Motor neuron (in vitro differentiated cells): ENCODE results near the gene TSHZ1. TPM values are rescaled to one million over a fixed set of nuclear protein-coding genes. Genes with fewer than 3 reads are reported as not detected.

ENCODE experiments used
- ATAC-seq, 8 experiments: fragments of 200-7000 bp; cut with Tn5 transposase; replicated peaks in 6 of 8; 2 replicates each; pipeline ENCODE4 v1.8.0; 2021; ENCODE audit warnings: mild to moderate bottlenecking in 8 of 8, moderate library complexity in 8 of 8
- H3K27ac ChIP-seq, 2 donors: fragments of 250-450 bp; sonication (Bioruptor Pico); 2 replicates each; pipeline ENCODE4 v1.9.0; 2021; ENCODE audit warnings: antibody characterized with exemption in 2 of 2, mild to moderate bottlenecking in 2 of 2, moderate library complexity in 1 of 2
- H3K4me1 ChIP-seq, 2 donors: fragments of 250-450 bp; sonication (Bioruptor Pico); replicated peaks in 1 of 2; 2 replicates each; pipeline ENCODE4 v1.6.1; 2021; ENCODE audit warnings: antibody characterized with exemption in 2 of 2, mild to moderate bottlenecking in 2 of 2, moderate library complexity in 1 of 2
- H3K4me3 ChIP-seq, 5 donors: fragments of 250-450 bp; sonication (Bioruptor Pico); 2 replicates each; pipeline ENCODE4 v1.9.0; 2021; ENCODE audit warnings: antibody characterized with exemption in 5 of 5, mild to moderate bottlenecking in 5 of 5, moderate library complexity in 4 of 5
- WGBS, 10 experiments: fragments of 450-650 bp; shearing (Covaris generic); methylation state at CpG; one replicate each; pipeline ENCODE4 v1.0.0; 2022; 5-methylcytosine and 5-hydroxymethylcytosine counted together
- in situ Hi-C, 9 experiments: fragments of 400-800 bp; cut with MboI; loops; one replicate each; pipeline ENCODE4 v1.15.0; 2021; ENCODE audit warnings: low sequenced_read_pairs in 9 of 9, low pct_unique_long_range_greater_than_20kb in 2 of 9; ENCODE audit not compliant: unreplicated experiment in 9 of 9
- total RNA-seq, 8 experiments: library from RNA; unstranded; fragments of 300-600 nt; gene quantifications; 2 replicates each; pipeline versions ENCODE4 v1.2.3 to v1.2.4, GENCODE V29; 2022

The TSHZ1 gene
- total RNA-seq, 8 experiments from 2014 or later: 6.5 to 106 (median 53.4) TPM

GRCh38 chr18:75304678-75305557, 94.3 kb downstream of the TSHZ1 start:
- no peak for ATAC-seq
- 64 to 96% (median 92%) methylated on average over 1 to 17 of the region's 27 CpGs; no CpG with 5 or more reads in 3 of the 10 experiments for WGBS, 10 experiments
- in situ Hi-C loops: no loop called here
- H3K4me3 ChIP-seq: no peak overlapping the region
- H3K4me1 ChIP-seq: no peaks in the 10 kb centered on the region
- no peak overlapping the region for H3K27ac ChIP-seq

GRCh38 chr18:75305984-75306383, 95.4 kb downstream of the TSHZ1 start:
- Histone ChIP-seq H3K4me1 (no peaks in the 10 kb centered on the region), H3K27ac (no peak overlapping the region), H3K4me3 (no peak overlapping the region)
- 60 to 100% (median 90%) methylated on average over 1 to 4 of the region's 4 CpGs; no CpG with 5 or more reads in 2 of the 10 experiments for WGBS, 10 experiments
- in situ Hi-C loops: no loop called here
- ATAC-seq: no peak

GRCh38 chr18:75307530-75307929, 96.9 kb downstream of the TSHZ1 start:
- Histone ChIP-seq H3K27ac (no peak overlapping the region), H3K4me1 (peaks cover 0 to under 1% of the 10 kb centered on the region in 2 donors), H3K4me3 (no peak overlapping the region)
- in situ Hi-C loops: no loop called here
- ATAC-seq: no peak
- 15 to 100% (median 95%) methylated on average over 1 to 2 of the region's 2 CpGs for WGBS, 10 experiments

- no peak for ATAC-seq
- in situ Hi-C loops: no loop called here
- WGBS, 10 experiments: 50 to 100% (median 100%) methylated on average over 1 to 8 of the region's 8 CpGs; no CpG with 5 or more reads in 5 of the 10 experiments
- H3K27ac ChIP-seq: no peak overlapping the region
- peaks cover 0 to 4% of the 10 kb centered on the region in 2 donors for H3K4me1 ChIP-seq
- H3K4me3 ChIP-seq: no peak overlapping the region
These were observed 99.0 kb downstream of the TSHZ1 start for GRCh38 chr18:75309564-75309963.

GRCh38 chr18:75314117-75314516, 103.5 kb downstream of the TSHZ1 start:
- ATAC-seq: no peak
- in situ Hi-C loops: no loop called here
- Histone ChIP-seq H3K27ac (no peak overlapping the region), H3K4me3 (no peak overlapping the region), H3K4me1 (peaks cover 0 to 4% of the 10 kb centered on the region in 2 donors)
- WGBS, 10 experiments: 33 to 100% (median 77%) methylated on average over 1 to 5 of the region's 5 CpGs; no CpG with 5 or more reads in 2 of the 10 experiments

GRCh38 chr18:75314606-75315005, 104.0 kb downstream of the TSHZ1 start:
- WGBS, 10 experiments: 80 to 100% (median 100%) methylated on average over 1 of the region's 1 CpG; no CpG with 5 or more reads in 7 of the 10 experiments

GRCh38 chr18:75316223-75316622, 105.6 kb downstream of the TSHZ1 start:
- in situ Hi-C loops: no loop called here
- H3K27ac ChIP-seq: no peak overlapping the region
- no peak overlapping the region for H3K4me3 ChIP-seq
- peak in 5 of 8 experiments; percentile 49 to 79 (median 72) for ATAC-seq
- peaks cover 0 to 4% of the 10 kb centered on the region in 2 donors for H3K4me1 ChIP-seq
- WGBS, 10 experiments: 66 to 100% (median 100%) methylated on average over 1 to 7 of the region's 10 CpGs; no CpG with 5 or more reads in 3 of the 10 experiments

More at GRCh38 chr18:75314606-75315005, 104.0 kb downstream of the TSHZ1 start:
- H3K27ac ChIP-seq: no peak overlapping the region
- peaks cover 0 to 4% of the 10 kb centered on the region in 2 donors for H3K4me1 ChIP-seq
- in situ Hi-C loops: no loop called here
- no peak for ATAC-seq
- H3K4me3 ChIP-seq: no peak overlapping the region

- no peak for ATAC-seq
- in situ Hi-C loops: no loop called here
- peaks cover 0 to 4% of the 10 kb centered on the region in 2 donors for H3K4me1 ChIP-seq
- no peak overlapping the region for H3K4me3 ChIP-seq
- 20 to 100% (median 72%) methylated on average over 1 to 3 of the region's 8 CpGs; no CpG with 5 or more reads in 6 of the 10 experiments for WGBS, 10 experiments
- H3K27ac ChIP-seq: no peak overlapping the region
These were observed 106.2 kb downstream of the TSHZ1 start for GRCh38 chr18:75316826-75317225.

DNA sequence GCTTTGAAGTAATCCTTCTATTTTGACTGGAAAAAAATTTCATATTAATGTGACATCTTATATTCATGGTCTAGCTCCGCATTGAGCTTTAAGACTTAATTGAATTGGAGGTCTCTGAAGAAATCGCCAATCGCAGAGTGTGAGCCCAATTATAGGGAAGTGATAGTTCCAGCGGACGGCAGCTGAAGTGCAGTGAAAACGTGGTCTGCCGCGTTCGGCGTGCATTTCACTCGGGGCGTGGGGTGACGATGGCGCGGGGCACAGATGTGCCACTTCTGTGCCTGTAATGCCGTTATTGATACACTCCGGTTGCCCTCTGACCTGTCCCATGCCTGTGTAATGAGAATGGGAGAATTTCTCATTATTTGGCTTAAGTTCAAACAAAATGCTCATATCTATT, 106.7 kb downstream of the TSHZ1 start:
- WGBS, 10 experiments: 72 to 100% (median 96%) methylated on average over 3 to 8 of the region's 17 CpGs; no CpG with 5 or more reads in 4 of the 10 experiments
- in situ Hi-C loops: no loop called here
- Histone ChIP-seq H3K4me3 (no peak overlapping the region), H3K4me1 (peaks cover 0 to 4% of the 10 kb centered on the region in 2 donors), H3K27ac (no peak overlapping the region)
- no peak for ATAC-seq

- H3K27ac ChIP-seq: no peak overlapping the region
- in situ Hi-C loops: no loop called here
- no peak for ATAC-seq
- H3K4me1 ChIP-seq: peaks cover 0 to 2% of the 10 kb centered on the region in 2 donors
- 75 to 96% (median 92%) methylated on average over 1 to 11 of the region's 11 CpGs; no CpG with 5 or more reads in 4 of the 10 experiments for WGBS, 10 experiments
- H3K4me3 ChIP-seq: no peak overlapping the region
These were observed 107.1 kb downstream of the TSHZ1 start for GRCh38 chr18:75317703-75318102.

GRCh38 chr18:75319905-75320304, 109.3 kb downstream of the TSHZ1 start:
- Histone ChIP-seq H3K4me3 (no peak overlapping the region), H3K27ac (no peak overlapping the region), H3K4me1 (no peaks in the 10 kb centered on the region)
- ATAC-seq: no peak
- in situ Hi-C loops: no loop called here
- WGBS, 10 experiments: 40 to 93% (median 89%) methylated on average over 2 to 8 of the region's 9 CpGs; no CpG with 5 or more reads in 3 of the 10 experiments

DNA sequence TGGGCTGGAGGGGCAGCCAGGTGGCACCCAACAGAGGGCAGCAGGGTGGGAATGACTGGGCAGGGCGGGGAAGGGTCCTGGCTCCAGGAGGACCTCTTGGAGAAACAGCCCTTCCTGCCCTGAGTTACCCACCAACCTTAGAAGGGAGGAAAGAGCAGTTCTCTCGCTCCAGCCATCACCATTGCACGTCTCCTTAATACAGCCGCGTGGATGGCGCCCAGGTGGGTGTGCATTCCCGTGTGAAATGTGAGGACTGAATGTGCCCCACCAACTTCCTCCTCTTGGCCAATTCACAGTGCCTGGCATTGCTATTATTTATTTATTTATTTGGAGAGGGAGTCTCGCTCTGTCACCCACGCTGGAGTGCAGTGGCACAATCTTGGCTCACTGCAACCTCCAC, 109.9 kb downstream of the TSHZ1 start:
- Histone ChIP-seq H3K27ac (no peak overlapping the region), H3K4me1 (no peaks in the 10 kb centered on the region), H3K4me3 (no peak overlapping the region)
- no peak for ATAC-seq
- WGBS, 10 experiments: 100% methylated on average over 1 to 2 of the region's 9 CpGs; no CpG with 5 or more reads in 8 of the 10 experiments
- in situ Hi-C loops: no loop called here

GRCh38 chr18:75321431-75321830, 110.8 kb downstream of the TSHZ1 start:
- H3K4me1 ChIP-seq: no peaks in the 10 kb centered on the region
- H3K4me3 ChIP-seq: no peak overlapping the region
- in situ Hi-C loops: no loop called here
- no peak overlapping the region for H3K27ac ChIP-seq
- ATAC-seq: no peak
- WGBS, 10 experiments: 53 to 100% (median 90%) methylated on average over 1 to 5 of the region's 6 CpGs; no CpG with 5 or more reads in 2 of the 10 experiments
